Measurements from ENCODE around the gene KANSL1.

DNA sequence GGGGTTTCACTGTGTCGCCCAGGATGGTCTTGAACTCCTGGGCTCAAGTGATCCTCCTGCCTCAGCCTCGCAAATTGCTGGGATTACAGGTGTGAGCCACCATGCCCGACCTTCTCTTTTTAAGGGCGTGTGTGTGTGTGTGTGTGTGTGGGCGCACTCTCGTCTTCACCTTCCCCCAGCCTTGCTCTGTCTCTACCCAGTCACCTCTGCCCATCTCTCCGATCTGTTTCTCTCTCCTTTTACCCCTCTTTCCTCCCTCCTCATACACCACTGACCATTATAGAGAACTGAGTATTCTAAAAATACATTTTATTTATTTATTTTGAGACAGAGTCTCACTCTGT, 190.3 kb downstream of the KANSL1 start:
- TF ChIP-seq, protein P1, sequence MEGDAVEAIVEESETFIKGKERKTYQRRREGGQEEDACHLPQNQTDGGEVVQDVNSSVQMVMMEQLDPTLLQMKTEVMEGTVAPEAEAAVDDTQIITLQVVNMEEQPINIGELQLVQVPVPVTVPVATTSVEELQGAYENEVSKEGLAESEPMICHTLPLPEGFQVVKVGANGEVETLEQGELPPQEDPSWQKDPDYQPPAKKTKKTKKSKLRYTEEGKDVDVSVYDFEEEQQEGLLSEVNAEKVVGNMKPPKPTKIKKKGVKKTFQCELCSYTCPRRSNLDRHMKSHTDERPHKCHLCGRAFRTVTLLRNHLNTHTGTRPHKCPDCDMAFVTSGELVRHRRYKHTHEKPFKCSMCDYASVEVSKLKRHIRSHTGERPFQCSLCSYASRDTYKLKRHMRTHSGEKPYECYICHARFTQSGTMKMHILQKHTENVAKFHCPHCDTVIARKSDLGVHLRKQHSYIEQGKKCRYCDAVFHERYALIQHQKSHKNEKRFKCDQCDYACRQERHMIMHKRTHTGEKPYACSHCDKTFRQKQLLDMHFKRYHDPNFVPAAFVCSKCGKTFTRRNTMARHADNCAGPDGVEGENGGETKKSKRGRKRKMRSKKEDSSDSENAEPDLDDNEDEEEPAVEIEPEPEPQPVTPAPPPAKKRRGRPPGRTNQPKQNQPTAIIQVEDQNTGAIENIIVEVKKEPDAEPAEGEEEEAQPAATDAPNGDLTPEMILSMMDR (IDR thresholded peaks at IDR 0.05) = no peak
- no peak for TF ChIP-seq POLR2A (IDR thresholded peaks at IDR 0.05)
